Measurements from ENCODE around the gene PECR.
A peak's percentile ranks its signal among the peaks of the same experiment; 100 is the strongest.

Gene PECR

GRCh38 chr2:216070195-216070594 is 11.4 kb downstream of the PECR start:
- no peak for DNase-seq

- DNase-seq: no peak
Observed at GRCh38 chr2:216069028-216069427, 12.6 kb downstream of the PECR start.

GRCh38 chr2:216066230-216066629 is 15.4 kb downstream of the PECR start:
- DNase-seq: peak; percentile 72

DNA sequence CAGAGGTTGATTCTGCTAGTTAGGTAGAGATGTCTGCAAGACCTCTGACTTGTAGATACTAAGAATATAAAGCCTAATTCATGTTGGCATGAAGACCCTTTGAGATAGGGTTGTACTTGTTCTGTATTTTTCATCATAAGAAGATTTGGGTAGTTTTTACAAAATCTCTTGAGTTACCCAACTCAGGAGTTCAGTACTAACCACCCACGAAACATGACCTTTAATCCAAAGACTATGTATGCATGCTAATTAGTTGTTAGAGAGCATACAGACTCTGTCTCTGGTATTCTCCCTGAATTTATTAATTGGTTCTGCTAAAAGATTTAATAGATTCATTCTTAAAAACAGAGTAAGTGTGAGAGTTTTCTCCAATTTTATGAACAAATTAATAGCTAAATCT is 16.9 kb downstream of the PECR start:
- DNase-seq: no peak

DNA sequence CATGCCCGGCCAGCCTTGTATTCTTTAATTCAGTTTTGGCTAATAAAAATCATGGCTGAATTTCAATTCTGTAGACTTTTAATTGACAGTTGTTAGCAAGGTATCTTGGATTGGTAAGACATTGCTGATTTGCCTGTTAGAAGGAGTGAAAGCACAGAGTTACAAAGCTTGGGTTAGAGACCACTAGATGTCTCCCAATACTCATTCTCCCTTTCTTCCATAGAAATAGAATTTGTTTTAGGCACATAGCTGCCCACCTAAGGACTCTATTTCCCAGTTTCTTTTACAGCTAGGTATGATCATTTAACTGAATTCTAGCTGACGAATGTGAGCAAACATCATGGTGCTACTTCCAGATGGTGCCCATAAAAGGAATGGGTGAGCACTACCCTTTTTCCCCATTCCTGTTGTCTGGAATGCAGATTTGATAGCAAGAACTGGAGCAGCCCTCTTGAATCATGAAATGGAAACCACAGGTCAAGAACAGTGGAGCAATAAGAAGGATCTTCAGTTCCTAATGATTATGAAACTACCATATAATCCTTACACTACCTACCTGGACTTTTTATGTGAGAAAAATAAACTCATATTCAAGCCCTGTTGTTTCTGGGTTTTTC is 17.5 kb downstream of the PECR start:
- peak; percentile 14 for DNase-seq

- no peak for DNase-seq
Observed at GRCh38 chr2:216059233-216059834, 22.3 kb downstream of the PECR start.

DNA sequence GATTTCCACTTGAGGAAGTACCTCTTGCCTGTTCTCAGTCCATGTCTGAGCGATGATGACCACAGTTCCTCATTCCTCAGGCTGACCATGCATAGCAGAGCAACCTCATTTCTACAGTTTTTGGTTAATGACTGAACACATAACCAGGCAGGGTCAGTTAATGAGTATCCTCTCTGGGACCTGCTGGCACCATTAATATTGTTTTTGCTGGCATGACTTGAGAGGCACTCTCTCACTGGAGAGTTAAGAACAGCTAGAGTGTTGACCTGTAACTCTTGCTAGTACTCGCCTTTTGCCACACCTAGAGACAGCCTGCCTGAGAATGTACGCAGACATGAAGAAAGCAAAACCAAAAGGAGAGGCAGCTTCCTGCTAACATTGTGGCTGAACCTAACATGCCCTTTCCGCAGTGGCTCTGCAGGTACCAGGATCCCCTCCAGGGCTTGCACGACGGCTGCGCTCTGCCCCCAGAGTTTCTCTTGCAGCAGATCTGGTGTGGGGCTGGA is 23.9 kb downstream of the PECR start:
- DNase-seq: peak; percentile 48

- DNase-seq: no peak
Observed at GRCh38 chr2:216056739-216057138, 24.9 kb downstream of the PECR start.

DNA sequence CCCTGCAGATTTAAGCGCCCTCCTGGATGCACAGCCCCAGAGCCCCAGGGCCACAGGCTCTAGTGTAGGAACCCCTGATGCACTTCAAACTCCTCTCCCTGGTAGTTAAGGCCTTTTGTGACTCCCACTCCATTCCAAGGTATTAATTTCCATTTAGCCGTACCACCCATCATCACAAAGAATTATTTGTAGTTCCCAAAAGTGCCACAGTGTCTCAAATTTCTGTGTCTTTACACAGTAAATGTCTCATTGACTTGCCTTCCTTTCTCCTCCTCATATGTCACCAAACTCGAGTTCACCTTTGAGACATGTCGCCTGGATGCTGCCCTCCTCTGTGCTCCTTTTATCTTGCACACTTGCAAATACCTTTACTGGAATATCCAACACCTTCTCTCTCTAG is 25.9 kb downstream of the PECR start:
- DNase-seq: no peak

GRCh38 chr2:216052420-216052819 is 29.2 kb downstream of the PECR start:
- no peak for DNase-seq

GRCh38 chr2:216051350-216051749 is 30.3 kb downstream of the PECR start:
- no peak for DNase-seq

DNA sequence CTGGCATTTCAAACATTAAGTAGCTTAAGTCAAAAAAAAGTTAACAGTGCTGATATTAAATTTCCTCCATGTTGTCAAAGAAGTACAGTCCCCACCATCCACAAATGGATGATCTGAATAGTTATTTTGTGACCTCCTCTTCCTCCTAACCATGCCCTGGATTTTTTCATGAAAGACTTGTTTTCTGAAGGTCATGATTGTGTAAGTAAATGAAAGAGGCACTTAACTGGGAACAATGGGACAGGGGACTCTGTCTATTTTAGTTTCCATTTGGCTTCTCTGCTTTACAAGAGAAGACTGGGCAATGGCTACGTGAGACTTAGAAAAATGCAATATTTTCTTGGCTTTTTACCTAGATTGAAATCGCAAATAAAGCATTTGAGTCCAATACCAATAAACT is 32.2 kb downstream of the PECR start:
- DNase-seq: no peak

GRCh38 chr2:216047397-216047796 is 34.2 kb downstream of the PECR start:
- no peak for DNase-seq

DNA sequence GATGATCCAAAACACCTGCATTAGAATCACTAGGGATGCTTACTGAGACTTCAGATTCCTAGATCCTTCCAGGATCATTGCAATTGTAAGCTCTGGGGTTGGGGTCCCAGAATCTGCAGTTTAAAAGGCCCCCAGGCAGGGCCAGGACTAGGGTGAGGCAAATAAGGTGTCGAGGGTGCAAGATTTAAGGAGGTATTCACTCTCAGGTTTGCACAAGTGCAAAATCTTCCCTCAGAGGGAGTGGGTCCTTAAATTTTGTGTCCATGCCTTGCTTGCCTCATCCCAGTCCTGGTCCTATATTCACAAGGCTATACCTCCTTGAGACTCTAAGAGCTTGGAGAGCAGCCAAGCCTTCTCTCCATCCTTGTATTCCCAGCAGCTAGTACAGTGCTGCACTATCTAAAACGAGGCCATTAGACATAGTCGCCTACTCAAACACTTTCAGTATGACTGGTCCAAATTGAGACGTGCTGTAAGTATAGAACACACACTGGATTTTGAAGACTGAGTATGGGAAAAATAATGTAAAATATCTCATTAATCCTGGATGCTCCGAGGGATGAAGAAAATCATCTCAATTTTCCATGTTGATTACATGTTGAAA is 36.6 kb downstream of the PECR start:
- DNase-seq: no peak

- no peak for DNase-seq
Observed at GRCh38 chr2:216043949-216044348, 37.7 kb downstream of the PECR start.

DNA sequence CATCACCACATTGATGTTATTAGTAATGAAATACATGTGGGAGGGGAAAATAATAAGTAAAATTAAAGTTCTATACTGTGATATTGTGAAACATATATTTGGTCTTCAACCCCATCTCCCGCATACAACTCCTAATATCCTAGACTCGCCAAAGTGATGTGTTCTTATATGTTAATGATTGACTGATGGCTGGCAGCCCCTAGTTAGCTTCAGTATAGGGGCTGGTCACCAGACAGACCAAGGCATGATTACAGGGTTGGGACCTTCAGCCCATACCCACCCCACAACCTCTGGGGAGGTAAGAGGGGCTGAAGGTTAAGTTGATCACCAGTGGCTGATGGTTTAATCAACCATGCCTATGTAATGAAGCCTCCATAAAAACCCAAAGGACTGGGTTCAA is 40.2 kb downstream of the PECR start:
- no peak for DNase-seq

DNA sequence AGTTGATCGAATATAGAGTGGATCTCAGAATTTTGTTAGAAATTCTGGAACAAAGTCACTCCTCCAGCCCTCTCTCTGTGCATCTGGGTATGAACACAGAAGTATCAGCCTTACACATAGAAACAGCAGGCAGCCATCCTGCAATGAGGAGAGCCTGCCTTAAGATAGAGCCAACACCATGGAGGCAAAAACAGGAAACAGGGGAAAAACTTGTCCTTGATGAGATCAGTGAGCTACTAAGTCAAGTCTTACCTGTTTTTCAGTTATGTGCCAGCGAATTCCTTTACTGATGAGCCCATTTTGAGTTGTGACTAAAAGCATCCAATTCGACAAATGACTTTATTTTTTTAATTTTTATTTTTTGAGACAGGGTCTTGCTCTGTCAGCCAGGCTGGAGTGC is 41.7 kb downstream of the PECR start:
- DNase-seq: no peak

DNA sequence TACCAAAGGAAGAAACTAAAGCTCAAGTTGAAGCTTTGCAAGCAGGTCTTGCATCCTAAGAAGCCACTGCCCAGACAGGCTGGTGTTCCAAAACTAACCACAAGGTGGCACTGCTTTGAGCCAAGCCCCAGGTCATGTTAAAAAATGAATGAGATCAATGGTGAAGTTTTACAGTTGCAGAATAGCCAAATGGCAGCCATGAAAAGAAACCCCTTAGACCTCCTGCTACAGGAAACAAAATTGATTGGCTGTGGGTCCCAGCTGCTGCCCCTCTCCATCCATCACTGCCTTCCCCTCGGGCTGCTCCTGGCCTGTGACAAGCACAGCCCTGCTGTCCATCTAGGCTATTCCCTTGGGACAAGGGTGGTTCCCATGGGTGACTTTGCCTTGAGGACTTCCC is 47.5 kb downstream of the PECR start:
- DNase-seq: peak; percentile 67

DNA sequence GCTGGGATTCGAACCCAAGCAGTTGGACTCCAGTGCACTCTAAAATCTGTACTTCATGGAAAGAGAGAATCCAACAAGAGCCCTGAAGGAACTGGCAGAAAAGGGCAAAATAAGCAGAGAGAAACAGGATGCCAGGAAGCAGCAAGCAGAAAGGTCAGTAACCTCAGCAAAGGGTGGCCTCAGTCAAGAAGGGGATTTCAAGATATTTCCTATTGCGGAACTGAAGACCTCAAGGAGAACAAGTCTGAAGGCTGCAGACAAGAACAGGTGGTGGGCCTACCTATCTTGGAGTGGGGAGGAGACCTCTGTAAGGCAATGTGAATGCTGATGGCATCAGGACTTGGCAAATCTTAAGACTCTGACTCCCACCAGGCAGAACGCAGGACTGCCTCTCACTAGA is 48.2 kb downstream of the PECR start:
- no peak for DNase-seq

- peak; percentile 85 for DNase-seq
Observed at GRCh38 chr2:216031960-216032689, 49.5 kb downstream of the PECR start.

DNA sequence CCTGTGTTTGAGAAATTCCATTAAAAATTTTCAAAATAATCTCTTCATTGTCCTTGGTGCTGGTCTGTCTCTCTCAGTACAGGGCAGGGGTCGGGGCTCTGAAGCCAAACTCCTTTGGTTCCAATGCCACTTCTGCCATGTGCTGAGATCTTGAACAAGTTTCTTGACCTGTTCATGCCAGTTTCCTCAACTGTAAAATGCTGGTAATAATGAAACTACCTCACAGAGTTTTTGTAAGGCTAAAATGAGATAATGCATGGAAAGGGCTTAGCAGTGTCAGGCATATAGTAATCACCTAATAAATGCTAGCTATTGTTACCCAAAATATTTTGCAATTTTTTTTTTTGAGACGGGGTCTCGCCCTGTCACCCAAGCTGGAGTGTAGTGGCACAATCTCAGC is 51.4 kb downstream of the PECR start:
- no peak for DNase-seq

DNA sequence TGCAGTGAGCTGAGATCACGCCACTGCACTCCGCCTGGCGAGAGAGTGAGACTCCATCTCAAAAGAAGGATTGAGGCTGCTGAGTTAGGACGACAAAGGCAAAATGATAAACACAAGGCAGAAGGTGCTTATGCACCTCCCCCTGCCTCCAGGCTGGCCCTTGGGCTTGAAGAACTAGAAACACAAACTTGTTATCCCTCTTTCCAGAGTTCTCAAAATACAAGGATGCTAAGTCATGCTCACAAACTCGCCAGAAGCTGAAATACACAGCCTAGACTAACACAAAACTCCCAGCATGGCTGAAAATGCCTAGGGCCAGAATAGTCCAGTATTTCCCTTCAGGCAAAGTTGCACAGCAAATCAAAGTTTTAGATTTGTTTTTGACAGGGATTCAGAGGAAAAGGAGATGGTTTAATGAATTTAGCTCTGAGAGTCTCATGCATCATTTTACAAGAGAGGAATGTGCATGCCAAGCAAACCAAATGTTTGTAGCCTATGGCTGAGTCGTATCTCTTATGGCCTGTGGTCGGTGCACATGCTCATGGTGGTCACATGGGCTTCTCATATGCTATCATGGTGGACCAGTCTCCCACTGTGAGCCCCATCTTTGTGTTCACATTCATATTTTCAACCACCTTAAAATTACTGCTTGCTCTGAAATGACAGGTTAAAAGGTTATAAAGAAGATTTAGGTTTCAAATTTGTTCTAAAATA is 52.0 kb downstream of the PECR start:
- peak; percentile 72 for DNase-seq

DNA sequence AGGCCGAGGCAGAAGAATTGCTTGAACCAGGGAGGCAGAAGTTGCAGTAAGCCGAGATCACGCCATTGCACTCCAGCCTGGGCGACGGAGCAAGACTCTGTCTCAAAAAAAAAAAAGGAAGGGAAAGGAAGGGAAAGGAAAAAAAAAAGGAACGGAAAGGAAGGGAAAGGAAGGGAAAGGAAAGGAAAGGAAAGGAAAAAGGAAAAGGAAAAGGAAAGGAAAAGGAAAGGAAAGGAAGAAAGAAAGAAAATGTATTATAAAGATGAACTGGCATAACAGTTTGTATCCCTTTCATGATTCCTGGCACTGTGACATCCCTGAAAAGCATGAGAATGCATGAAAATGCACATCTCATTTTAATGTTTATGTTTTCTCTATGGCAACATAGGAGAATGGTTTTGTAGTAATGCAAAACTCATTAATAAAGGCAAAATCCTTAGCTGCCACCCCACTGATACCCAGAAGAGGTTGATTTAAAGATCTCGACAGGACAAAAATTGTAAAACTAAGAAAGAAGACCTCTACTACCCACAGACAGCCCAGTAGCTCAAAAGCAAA is 56.8 kb downstream of the PECR start:
- DNase-seq: no peak

Measured in fibroblast of skin of scalp (primary cell).